Stimulated activated CD8-positive, alpha-beta memory T cell treated with anti-CD3 and anti-CD28 coated beads, Interleukin-4, amount 100 ng/mL, for 24 hours (primary cell): ENCODE results near the gene PPP1R3C.

Experiments
- DNase-seq: peaks from one replicate; pipeline ENCODE4 v3.0.0-alpha.2; 2020; ENCODE audit warnings: low read depth

Gene PPP1R3C

GRCh38 chr10:91629715-91630549 lies 2.9 kb downstream of the PPP1R3C start:
- no peak for DNase-seq

- no peak for DNase-seq
These were observed 4.5 kb downstream of the PPP1R3C start for GRCh38 chr10:91628383-91628782.

- no peak for DNase-seq
These were observed 5.3 kb downstream of the PPP1R3C start for GRCh38 chr10:91627344-91628102.

GRCh38 chr10:91626936-91627335 lies 5.9 kb downstream of the PPP1R3C start:
- DNase-seq = no peak

- no peak for DNase-seq
These were observed 8.2 kb downstream of the PPP1R3C start for GRCh38 chr10:91624633-91625032.

- no peak for DNase-seq
These were observed 10.3 kb downstream of the PPP1R3C start for GRCh38 chr10:91622601-91623000.

GRCh38 chr10:91621483-91622113 lies 11.3 kb downstream of the PPP1R3C start:
- DNase-seq = no peak

- no peak for DNase-seq
These were observed 15.7 kb downstream of the PPP1R3C start for GRCh38 chr10:91617072-91617609.

GRCh38 chr10:91616137-91616536 lies 16.7 kb downstream of the PPP1R3C start:
- no peak for DNase-seq

GRCh38 chr10:91614225-91614624 lies 18.6 kb downstream of the PPP1R3C start:
- DNase-seq = no peak

- DNase-seq = no peak
These were observed 19.3 kb downstream of the PPP1R3C start for GRCh38 chr10:91613411-91614187.

GRCh38 chr10:91610919-91611318 lies 22.0 kb downstream of the PPP1R3C start:
- DNase-seq = no peak

GRCh38 chr10:91610444-91610843 lies 22.4 kb downstream of the PPP1R3C start:
- no peak for DNase-seq

GRCh38 chr10:91607646-91608403 lies 25.0 kb downstream of the PPP1R3C start:
- no peak for DNase-seq

GRCh38 chr10:91605968-91606367 lies 26.9 kb downstream of the PPP1R3C start:
- no peak for DNase-seq

- no peak for DNase-seq
These were observed 28.0 kb downstream of the PPP1R3C start for GRCh38 chr10:91604553-91605534.

GRCh38 chr10:91603931-91604331 lies 28.9 kb downstream of the PPP1R3C start:
- DNase-seq = no peak

GRCh38 chr10:91602868-91603568 lies 29.9 kb downstream of the PPP1R3C start:
- DNase-seq = no peak

- DNase-seq = no peak
These were observed 30.4 kb downstream of the PPP1R3C start for GRCh38 chr10:91602449-91602848.
